Sigmoid colon (tissue), 4 donors: ENCODE results near the gene LRRC30.

Experiments
- CTCF ChIP-seq, 4 experiments: fragments of 450-650 bp in 3 of 4; fragments of 200-600 bp in 1 of 4; IDR thresholded peaks; one replicate each; pipeline ENCODE4 v1.5.1; 2016 to 2019; ENCODE audit warnings: antibody characterized with exemption in 4 of 4, mild to moderate bottlenecking in 3 of 4, moderate library complexity in 2 of 4
- EP300 ChIP-seq, 4 donors: sonication (generic); formaldehyde crosslinking; IDR thresholded peaks; one replicate each; pipeline ENCODE4 v1.6.1; 2017; ENCODE audit warnings: antibody characterized with exemption in 4 of 4
- POLR2A ChIP-seq, 2 donors: fragments of 450-650 bp; IDR thresholded peaks; one replicate each; pipeline ENCODE4 v1.6.1; 2016; ENCODE audit warnings: antibody characterized with exemption in 2 of 2, mild to moderate bottlenecking in 2 of 2, moderate library complexity in 2 of 2
- POLR2AphosphoS5 ChIP-seq, 4 donors: sonication (generic); formaldehyde crosslinking; IDR thresholded peaks; one replicate each; pipeline ENCODE4 v1.6.1; 2017; ENCODE audit warnings: antibody characterized with exemption in 4 of 4

- TF ChIP-seq CTCF (IDR thresholded peaks at IDR 0.05) (no peak), POLR2AphosphoS5 (IDR thresholded peaks at IDR 0.05) (no peak), POLR2A (IDR thresholded peaks at IDR 0.05) (no peak), EP300 (IDR thresholded peaks at IDR 0.05) (no peak)
Measured at GRCh38 chr18:7202169-7202568, 28.7 kb upstream of the LRRC30 start.
